NB4 (cell line): ENCODE results near the gene ANGEL2.

ENCODE experiments used
- CTCF ChIP-seq: IDR thresholded peaks from one replicate; pipeline ENCODE4 v1.5.1; 2012; ENCODE audit warnings: low read depth, low read length
- POLR2A ChIP-seq: IDR thresholded peaks from 2 replicates; pipeline ENCODE4 v1.6.1; 2011; ENCODE audit warnings: mild to moderate bottlenecking; ENCODE audit not compliant: insufficient read length; ENCODE audit errors: extremely low read depth
- TF ChIP-seq, protein P1 (sequence below): IDR thresholded peaks from 2 replicates; pipeline ENCODE4 v1.6.1; 2011; ENCODE audit warnings: low read depth, low read length

GRCh38 chr1:212968368-212968863 is 47.3 kb downstream of the ANGEL2 start:
- TF ChIP-seq CTCF: no peak
- TF ChIP-seq, protein P1, sequence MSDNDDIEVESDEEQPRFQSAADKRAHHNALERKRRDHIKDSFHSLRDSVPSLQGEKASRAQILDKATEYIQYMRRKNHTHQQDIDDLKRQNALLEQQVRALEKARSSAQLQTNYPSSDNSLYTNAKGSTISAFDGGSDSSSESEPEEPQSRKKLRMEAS: no peak
- TF ChIP-seq POLR2A: no peak
